T-helper 1 cell treated with Interleukin-12 subunit alpha and Interleukin-12 subunit beta and Interleukin-4 antibody, amounts not matched to agents 30 ng/mL and 1 ng/mL, for 36 hours (primary cell): ENCODE results near the gene BASP1. TPM values are rescaled to one million over a fixed set of nuclear protein-coding genes. Genes with fewer than 3 reads are reported as not detected.
"Not testable (repeated sequence)": the region's sequence is repeated elsewhere in the genome, so short reads cannot be mapped to it uniquely, and the experiment has no call there.

Experiments
- intact Hi-C: fragments of 100-400 bp; cut with micrococcal nuclease; formaldehyde crosslinking; loops from one replicate; pipeline ENCODE4 v1.15.1; 2024
- total RNA-seq: library from RNA; stranded (reverse); gene quantifications from 2 replicates; pipeline ENCODE4 v1.2.3, GENCODE V29; 2022

The BASP1 gene
- total RNA-seq, 1 donor from 2014 or later = 0.98 TPM

DNA sequence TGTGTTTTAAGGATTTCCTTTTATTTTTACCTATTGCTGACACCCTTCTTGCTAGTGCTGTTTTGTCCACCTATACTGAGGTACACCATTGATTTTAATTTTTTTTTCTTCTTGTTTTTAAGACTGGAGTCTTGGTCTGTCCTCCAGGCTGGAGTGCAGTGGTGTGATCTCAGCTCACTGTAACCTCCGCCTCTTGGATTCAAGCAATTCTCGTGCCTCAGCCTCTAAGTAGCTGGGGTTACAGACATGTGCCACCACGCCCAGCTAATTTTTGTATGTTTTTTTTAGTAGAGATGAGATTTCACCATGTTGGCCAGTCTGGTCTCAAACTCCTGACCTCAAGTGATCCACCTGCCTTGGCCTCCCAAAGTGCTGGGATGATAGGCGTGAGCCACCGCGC is 32.4 kb downstream of the BASP1 start:
- intact Hi-C loops = not testable (repeated sequence)

DNA sequence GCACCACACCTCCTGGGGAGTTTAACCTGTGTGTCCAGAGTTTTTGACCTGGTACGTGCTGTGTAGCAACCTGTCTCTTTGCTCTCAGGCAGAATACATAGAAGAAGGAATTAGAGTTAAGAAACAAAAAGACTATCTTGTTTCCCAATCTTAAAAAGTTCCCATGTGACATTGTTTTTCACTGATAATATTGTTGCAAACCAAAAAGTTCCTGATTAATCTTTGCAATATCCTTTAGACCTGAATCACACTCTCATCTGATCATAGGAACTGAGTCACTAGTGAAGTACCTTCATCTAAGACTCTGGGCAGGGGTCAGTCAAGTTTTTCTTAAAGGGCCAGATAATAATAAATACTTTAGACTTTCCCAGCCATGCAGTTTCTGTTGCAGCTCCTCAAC is 35.1 kb downstream of the BASP1 start:
- intact Hi-C loops = no loop called here

DNA sequence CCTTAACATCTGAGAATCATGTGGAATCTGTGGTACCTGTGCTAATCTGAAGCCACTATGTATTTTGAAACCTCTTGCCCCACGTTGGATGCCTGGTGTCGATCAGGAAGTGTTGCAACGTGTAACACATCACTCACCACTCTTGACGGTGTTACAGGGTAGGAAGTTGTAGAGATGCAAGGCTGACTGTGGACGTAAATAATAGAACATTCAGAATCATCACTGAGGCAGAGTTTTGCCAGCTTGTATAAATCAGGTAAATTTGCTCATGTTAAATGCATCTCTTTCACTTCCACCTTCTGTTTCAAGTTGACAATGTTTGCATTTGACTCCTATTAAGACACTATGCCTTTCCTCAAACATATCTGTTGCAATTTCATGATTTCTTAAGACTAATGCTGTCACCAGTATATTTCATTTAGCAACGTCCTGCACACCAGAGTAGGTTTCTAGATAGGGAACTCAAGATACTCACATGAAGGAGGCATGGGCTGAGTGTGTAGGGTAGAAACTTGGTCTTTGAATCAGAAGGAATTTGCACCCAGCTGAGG is 38.1 kb downstream of the BASP1 start:
- intact Hi-C loops = no loop called here

DNA sequence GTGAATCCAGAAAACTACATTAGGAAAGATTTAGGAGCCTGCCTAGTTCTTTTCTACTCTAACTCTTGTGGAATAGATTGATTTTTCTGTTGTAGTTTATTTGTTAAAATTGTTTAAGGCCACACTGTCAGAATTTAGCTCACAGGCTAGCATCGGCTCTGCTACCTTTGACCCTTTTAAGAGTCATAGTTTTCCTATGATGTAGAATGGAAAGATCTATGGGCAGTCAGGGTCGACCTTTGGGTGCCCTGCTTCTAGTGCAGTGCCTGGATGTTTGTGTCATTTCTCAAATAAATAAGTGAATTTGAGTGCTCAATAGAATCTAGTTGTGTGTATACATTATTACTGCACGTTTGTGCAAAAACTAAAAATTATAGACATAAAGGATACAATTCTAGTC is 38.7 kb downstream of the BASP1 start:
- intact Hi-C loops = no loop called here

DNA sequence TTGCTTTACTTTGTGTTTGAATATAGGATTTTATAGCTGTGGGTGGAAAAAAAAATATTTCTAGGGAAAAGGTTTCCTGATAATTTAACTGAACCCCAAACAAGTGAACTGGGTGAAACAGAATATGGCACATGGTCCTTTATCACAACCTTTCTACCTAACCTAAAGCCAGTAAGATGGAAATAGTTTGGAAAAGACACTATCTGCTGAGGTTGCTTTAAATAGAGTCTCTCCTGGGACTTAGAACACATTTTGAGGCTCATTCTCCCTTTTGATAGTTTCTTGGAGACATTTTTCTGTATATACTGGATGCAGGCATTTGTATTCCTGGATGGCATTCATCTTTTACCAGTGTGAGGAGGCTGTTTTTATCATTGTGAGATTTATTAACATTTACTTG is 39.4 kb downstream of the BASP1 start:
- intact Hi-C loops = no loop called here

DNA sequence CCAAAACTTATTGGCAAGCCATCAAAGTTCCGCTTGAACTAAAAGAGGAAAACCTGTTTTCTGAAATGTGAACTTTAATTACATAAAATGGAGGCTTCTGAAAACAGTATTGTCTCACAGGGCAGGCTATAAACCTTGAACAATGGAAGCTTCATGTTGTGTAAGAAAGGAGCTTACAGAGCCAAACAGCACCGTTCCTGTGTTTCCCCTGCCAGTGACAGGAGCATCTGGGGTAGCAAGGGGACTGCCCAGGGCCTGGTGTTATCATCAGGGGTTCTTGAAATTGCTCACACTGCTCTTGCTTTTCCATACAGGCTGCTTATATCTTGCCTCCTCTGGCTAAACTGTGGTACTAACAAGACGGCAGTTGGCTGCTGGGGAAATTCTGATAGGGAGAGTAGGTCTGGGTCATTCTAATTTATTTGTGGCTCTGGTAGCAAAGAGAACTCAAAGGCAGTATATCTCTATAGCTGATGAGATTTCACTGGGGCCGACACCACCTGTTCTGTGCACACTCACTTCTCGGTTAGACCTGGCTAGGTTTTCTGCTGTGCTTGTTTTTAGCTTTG is 40.4 kb downstream of the BASP1 start:
- intact Hi-C loops = no loop called here

DNA sequence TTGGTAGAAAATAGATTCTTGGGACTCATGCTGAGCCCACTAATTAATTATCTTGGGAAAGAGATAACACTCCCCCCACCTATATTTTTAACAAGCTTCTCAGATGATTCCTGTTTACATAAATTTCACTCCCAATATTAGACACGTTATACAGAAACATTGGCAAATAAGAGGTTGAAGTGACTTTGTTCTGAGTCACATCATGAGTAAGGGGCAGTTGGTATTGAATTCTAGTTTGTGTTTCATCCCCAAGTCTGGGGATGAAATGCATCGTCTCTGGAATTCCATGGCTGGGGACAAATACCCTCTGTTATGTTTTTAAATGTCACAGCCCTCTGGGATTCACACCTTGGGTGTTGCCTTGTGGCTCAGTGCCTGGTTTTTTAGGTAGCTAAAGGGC is 41.0 kb downstream of the BASP1 start:
- intact Hi-C loops = no loop called here

DNA sequence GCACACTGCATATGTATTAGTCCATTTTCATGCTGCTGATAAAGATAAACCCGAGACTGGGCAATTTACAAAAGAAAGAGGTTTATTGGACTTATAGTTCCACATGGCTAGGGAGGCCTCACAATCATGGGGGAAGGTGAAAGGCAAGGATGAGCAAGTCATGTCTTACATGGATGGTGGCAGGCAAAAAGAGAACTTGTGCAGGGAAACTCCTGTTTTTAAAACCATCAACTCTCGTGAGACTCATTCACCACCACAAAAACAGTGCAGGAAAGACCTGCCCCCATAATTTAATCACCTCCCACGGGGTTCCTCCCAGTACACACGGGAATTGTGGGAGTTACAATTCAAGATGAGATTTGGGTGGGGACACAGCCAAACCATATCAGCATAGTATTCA is 41.6 kb downstream of the BASP1 start:
- intact Hi-C loops = not testable (repeated sequence)

DNA sequence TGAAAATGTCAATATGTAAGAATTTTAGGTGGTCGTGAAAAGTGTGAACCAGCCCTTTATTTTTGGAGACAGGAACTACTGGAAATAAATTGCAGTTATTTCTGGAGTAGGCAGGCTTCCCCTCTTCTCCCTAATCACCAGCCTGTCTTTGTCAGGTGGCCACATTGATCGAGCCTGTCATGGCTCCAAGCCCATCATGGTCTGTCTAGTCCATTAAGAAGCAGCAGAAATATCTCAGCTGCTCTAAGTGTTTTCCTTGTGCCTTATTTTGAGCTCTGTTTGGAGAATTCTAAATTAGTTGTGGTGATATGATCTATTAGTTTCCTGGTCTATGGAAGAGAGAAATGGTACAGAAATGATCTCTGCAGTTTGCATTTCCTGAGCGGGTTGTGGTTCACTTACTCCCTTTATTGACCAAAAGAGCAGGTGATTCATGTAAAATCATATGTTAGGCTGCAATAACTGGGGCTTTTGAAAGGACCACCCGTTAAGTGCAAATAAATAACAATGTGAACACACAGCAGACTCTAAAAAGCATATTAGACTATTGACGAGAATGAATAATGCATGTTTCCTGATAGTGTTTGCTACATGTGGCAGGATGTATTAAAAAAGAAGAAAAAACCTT is 42.3 kb downstream of the BASP1 start:
- intact Hi-C loops = no loop called here

DNA sequence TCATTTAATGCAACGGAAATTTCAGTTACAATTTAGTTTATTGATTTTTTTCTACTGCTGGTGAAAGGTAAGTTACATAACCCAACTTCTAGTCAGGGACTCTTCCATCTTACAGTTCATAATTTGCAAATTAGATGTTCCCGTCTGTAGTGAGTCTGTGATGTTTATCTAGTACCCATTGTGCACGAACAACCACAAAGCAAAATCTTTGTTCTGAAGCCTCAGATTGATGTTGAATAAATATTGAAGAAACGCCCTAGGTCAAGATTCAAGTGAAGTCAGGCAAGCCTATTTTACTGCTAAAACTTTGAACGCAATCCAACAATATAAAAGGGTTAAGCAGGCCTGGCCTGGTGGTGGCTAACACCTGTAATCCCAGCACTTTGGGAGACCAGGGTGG is 43.1 kb downstream of the BASP1 start:
- intact Hi-C loops = no loop called here

DNA sequence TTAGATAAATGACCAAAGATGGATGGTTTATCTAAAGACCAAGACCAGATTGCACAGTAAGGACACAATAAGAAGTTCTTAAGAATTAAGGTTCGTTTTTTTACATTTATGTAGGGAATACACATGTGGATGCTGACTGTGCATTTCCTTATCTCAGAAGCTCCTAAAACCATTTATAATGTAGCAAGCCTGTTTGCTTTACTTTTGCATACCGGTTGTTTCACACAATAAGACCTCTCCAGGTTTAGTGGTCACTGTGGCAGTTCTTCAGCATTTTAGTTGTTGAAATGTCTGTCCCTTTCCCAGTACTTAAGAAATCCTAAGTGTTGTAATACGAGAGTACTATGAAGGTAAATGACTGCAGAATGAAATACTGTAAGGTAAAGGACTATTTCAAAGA is 43.6 kb downstream of the BASP1 start:
- intact Hi-C loops = no loop called here

DNA sequence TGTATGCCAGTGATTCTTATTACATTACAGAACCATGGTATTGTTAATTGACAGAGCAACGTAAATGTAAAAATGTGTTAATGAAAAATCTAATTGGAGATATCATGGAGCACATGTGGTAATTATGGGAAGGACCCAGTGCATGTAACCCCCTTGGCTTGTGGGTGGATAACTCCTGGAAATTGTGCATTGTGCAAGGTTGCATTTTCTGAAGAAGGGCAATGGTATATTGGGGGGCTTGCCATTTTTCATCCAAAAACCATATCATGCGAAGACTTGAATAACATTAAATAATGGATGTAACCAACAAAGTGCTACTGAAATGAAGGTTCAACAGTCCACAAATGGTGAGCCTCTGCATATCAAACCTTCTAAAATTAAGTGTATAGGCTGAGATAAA is 47.6 kb downstream of the BASP1 start:
- intact Hi-C loops = no loop called here

DNA sequence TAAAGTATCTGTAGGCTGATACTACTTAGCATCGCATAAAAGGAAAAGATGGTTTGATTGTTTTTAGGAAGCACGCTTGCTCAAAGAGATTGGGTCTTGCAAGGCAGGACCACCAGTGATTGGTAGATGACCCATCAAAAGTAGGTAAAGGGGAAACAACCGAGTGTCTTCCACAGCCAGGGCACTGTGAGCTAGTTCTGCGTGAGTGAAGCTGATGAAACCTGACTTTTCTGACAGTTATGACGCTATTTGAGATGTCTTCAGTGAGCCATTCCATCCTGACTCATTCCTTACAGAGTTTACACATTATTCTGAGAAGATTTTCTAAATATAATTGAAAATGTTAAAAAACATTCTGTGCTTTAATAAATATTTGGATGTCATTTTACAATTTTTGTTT is 49.7 kb downstream of the BASP1 start:
- intact Hi-C loops = no loop called here

DNA sequence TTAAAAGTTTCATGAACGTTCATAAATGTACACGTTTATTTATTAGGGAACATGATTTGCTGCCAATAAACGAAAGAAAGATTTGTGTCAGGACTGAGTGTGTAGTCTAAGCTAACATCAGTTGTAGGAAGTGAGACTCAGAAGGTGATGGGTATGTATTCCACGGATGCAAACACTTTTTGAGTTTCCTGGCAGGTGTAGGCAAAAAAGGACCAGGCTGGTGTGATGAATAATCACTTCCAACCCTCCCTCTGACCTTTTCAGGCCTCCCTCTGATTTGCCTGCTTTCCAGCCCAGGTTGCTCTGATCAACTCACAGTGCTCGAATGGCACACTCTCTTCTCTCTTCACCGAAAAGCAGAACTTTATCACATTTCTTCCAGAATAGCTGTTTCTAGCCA is 51.8 kb downstream of the BASP1 start:
- intact Hi-C loops = no loop called here

DNA sequence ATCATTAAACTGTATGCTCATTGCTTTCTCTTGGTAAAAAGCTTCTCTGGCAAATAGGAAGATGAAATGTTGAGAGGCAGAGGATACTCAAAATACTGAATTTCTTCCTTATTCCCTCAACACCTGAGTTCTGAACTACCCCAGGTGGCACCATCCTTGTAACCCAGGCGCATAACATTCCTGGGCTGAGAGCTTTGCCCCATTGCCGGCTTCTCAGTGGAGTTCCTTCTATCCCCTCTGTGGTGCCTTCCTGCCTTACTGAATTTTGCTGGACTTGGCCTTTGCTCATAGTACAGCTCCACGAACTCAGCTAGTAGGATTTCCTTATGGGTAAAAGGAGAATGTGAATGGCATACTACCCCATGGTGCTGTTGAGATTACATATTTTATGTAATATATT is 54.7 kb downstream of the BASP1 start:
- intact Hi-C loops = no loop called here

DNA sequence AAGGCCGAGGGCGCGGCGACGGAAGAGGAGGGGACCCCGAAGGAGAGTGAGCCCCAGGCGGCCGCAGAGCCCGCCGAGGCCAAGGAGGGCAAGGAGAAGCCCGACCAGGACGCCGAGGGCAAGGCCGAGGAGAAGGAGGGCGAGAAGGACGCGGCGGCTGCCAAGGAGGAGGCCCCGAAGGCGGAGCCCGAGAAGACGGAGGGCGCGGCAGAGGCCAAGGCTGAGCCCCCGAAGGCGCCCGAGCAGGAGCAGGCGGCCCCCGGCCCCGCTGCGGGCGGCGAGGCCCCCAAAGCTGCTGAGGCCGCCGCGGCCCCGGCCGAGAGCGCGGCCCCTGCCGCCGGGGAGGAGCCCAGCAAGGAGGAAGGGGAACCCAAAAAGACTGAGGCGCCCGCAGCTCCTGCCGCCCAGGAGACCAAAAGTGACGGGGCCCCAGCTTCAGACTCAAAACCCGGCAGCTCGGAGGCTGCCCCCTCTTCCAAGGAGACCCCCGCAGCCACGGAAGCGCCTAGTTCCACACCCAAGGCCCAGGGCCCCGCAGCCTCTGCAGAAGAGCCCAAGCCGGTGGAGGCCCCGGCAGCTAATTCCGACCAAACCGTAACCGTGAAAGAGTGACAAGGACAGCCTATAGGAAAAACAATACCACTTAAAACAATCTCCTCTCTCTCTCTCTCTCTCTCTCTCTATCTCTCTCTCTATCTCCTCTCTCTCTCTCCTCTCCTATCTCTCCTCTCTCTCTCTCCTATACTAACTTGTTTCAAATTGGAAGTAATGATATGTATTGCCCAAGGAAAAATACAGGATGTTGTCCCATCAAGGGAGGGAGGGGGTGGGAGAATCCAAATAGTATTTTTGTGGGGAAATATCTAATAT is 58.1 kb downstream of the BASP1 start:
- intact Hi-C loops = no loop called here

DNA sequence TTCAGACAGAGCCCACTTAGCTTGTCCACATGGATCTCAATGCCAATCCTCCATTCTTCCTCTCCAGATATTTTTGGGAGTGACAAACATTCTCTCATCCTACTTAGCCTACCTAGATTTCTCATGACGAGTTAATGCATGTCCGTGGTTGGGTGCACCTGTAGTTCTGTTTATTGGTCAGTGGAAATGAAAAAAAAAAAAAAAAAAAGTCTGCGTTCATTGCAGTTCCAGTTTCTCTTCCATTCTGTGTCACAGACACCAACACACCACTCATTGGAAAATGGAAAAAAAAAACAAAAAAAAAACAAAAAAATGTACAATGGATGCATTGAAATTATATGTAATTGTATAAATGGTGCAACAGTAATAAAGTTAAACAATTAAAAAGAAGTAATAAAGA is 59.0 kb downstream of the BASP1 start:
- intact Hi-C loops = no loop called here

DNA sequence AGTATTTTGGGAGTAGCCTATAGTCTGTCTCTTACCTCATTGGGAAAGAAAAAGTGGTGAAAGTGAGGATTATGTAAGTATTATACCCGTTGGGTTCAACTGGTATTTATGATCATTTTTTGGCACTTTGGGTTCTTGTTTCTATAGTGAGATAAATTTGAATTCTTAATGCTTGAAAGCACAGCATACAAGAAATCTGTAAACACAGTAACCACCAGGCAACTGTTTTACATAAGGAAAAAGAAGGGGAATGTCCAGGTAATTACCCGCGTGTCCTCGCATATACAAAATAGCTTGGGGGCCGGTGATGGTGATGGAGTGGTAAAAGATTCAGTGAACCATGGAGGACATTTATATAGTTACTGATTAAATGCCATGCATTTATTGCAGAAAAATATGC is 60.5 kb downstream of the BASP1 start:
- intact Hi-C loops = no loop called here

DNA sequence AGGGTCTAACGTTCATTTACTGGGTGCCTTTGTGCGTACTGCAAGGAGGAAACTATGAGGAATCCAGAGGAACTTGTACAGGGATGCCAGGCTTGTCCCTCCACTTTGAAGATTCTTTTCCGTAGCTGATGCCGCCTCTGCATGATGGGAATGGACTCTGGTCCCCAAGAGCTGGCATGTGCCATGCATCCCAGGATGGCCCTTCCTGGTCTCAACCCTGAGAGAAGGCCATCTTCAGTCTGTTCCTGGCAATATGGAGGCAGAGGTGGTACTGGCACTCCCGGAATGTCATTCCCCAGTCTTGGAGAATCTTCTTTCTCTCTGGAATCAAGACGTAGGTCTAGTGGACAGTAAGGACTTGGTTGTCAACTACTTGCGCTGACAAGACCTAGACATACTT is 61.5 kb downstream of the BASP1 start:
- intact Hi-C loops = no loop called here

DNA sequence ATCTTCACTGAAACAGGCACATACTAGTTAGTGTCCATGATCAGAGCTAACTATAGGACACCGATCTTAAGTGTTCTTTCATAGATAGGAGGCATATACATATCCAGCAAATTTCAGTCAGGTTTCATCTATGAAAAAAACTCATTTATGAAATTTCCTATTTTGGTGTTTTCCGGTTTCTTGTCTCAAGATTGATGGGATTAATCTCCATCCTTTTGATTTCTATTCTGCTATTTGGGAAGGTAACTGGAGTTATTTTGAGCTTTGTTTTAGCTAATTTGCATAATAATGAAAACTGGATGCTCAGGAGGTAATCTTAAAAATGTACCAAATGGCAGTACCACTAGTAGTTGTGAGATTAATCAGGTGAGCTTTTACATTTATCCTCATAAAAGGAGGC is 62.1 kb downstream of the BASP1 start:
- intact Hi-C loops = no loop called here

DNA sequence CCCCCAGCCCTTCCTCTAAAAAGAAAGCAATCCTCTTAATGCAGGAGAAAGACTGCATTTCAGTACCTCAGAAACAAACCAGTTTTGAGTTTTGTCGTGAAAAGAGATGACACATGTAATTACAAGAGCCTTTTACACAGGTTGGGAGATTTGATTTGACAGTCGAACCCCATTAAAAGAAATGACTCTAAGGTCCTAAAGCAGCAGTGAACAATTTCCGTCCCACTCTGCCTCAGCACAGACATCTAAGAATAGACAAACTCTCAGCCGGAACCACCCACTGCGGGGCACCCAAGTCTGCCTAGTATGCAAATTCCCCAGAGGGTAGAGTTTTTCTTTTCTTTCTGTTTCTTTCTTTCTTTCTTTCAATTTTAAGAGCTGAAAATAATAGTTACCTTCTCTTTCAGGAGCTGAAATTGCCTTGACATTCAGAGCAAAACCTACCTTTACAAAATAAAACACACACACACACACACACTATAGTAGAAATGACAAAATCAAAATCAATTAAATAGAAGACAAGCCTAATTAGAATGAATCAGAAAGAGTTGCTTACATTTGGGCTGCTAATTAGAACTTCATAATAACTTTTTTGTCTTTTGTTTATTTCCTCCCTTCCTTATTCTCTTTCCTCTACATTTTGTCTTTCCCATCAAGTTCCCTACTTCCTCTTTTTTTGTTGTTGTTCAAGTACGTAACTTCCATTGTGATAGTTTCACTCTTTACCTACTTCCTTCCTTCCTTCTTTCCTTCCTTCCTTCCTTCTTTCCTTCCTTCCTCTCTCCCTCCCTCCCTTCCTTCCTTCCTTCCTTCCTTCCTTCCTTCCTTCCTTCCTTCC is 65.1 kb downstream of the BASP1 start:
- intact Hi-C loops = no loop called here

DNA sequence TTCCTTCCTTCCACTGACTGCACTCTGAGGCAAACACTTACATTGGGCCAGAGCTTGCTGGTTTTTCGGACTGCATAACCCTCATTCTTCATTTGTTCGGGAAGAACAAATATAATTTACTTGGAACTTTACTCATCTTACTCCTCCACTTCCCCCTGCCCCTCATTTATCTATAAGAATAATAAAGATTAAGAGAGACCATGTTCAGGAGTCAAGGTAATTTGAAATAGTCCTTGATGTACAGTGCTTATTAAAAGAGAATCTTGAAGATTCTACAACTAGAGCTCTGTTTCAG is 65.6 kb downstream of the BASP1 start:
- intact Hi-C loops = no loop called here
